Measurements from ENCODE around the gene CD6. TPM values are rescaled to one million over a fixed set of nuclear protein-coding genes. Genes with fewer than 3 reads are reported as not detected.

CD6 gene
- total RNA-seq, 1 donor from 2014 or later = 0.33 TPM

GRCh38 chr11:60977836-60978235 lies 6.4 kb downstream of the CD6 start:
- Mint-ChIP-seq H3K4me3 (ENCODE audit: unreplicated experiment) (no peak overlapping the region), H3K4me1 (ENCODE audit: unreplicated experiment) (no peaks in the 10 kb centered on the region), H3K27ac (ENCODE audit: unreplicated experiment) (no peak overlapping the region), H3K9me3 (ENCODE audit: unreplicated experiment) (no peaks in the 10 kb centered on the region), H3K36me3 (ENCODE audit: low read depth, unreplicated experiment) (no peaks in the 10 kb centered on the region), H3K27me3 (ENCODE audit: unreplicated experiment) (peaks cover 2% of the 10 kb centered on the region)
- TF ChIP-seq CTCF (IDR thresholded peaks at IDR 0.05; ENCODE audit: unreplicated experiment) = no peak
- DNase-seq (ENCODE audit: low spot score) = no peak

- H3K4me3 Mint-ChIP-seq (ENCODE audit: unreplicated experiment) = no peak overlapping the region
- no peaks in the 10 kb centered on the region for H3K4me1 Mint-ChIP-seq (ENCODE audit: unreplicated experiment)
- H3K36me3 Mint-ChIP-seq (ENCODE audit: low read depth, unreplicated experiment) = no peaks in the 10 kb centered on the region
- peaks cover 2% of the 10 kb centered on the region for H3K27me3 Mint-ChIP-seq (ENCODE audit: unreplicated experiment)
- H3K9me3 Mint-ChIP-seq (ENCODE audit: unreplicated experiment) = no peaks in the 10 kb centered on the region
- H3K27ac Mint-ChIP-seq (ENCODE audit: unreplicated experiment) = no peak overlapping the region
- DNase-seq (ENCODE audit: low spot score) = no peak
- TF ChIP-seq CTCF (IDR thresholded peaks at IDR 0.05; ENCODE audit: unreplicated experiment) = no peak
Measured at GRCh38 chr11:60978546-60979380, 7.3 kb downstream of the CD6 start.

GRCh38 chr11:60981515-60981914 lies 10.0 kb downstream of the CD6 start:
- H3K27ac Mint-ChIP-seq (ENCODE audit: unreplicated experiment) = no peak overlapping the region
- H3K9me3 Mint-ChIP-seq (ENCODE audit: unreplicated experiment) = no peaks in the 10 kb centered on the region
- H3K36me3 Mint-ChIP-seq (ENCODE audit: low read depth, unreplicated experiment) = no peaks in the 10 kb centered on the region
- TF ChIP-seq CTCF (IDR thresholded peaks at IDR 0.05; ENCODE audit: unreplicated experiment) = no peak
- peaks cover 2% of the 10 kb centered on the region for H3K27me3 Mint-ChIP-seq (ENCODE audit: unreplicated experiment)
- DNase-seq (ENCODE audit: low spot score) = no peak
- no peaks in the 10 kb centered on the region for H3K4me1 Mint-ChIP-seq (ENCODE audit: unreplicated experiment)
- no peak overlapping the region for H3K4me3 Mint-ChIP-seq (ENCODE audit: unreplicated experiment)

GRCh38 chr11:60982184-60982583 lies 10.7 kb downstream of the CD6 start:
- TF ChIP-seq CTCF (IDR thresholded peaks at IDR 0.05; ENCODE audit: unreplicated experiment) = no peak
- no peaks in the 10 kb centered on the region for H3K36me3 Mint-ChIP-seq (ENCODE audit: low read depth, unreplicated experiment)
- peaks cover 2% of the 10 kb centered on the region for H3K27me3 Mint-ChIP-seq (ENCODE audit: unreplicated experiment)
- no peak for DNase-seq (ENCODE audit: low spot score)
- H3K27ac Mint-ChIP-seq (ENCODE audit: unreplicated experiment) = peak overlapping the region; percentile 48
- no peak overlapping the region for H3K4me3 Mint-ChIP-seq (ENCODE audit: unreplicated experiment)
- no peaks in the 10 kb centered on the region for H3K9me3 Mint-ChIP-seq (ENCODE audit: unreplicated experiment)
- no peaks in the 10 kb centered on the region for H3K4me1 Mint-ChIP-seq (ENCODE audit: unreplicated experiment)

GRCh38 chr11:60984149-60984548 lies 12.7 kb downstream of the CD6 start:
- no peak for DNase-seq (ENCODE audit: low spot score)
- Mint-ChIP-seq H3K4me3 (ENCODE audit: unreplicated experiment) (no peak overlapping the region), H3K9me3 (ENCODE audit: unreplicated experiment) (no peaks in the 10 kb centered on the region), H3K27me3 (ENCODE audit: unreplicated experiment) (peaks cover 2% of the 10 kb centered on the region), H3K4me1 (ENCODE audit: unreplicated experiment) (peaks cover 1% of the 10 kb centered on the region), H3K27ac (ENCODE audit: unreplicated experiment) (no peak overlapping the region), H3K36me3 (ENCODE audit: low read depth, unreplicated experiment) (no peaks in the 10 kb centered on the region)
- TF ChIP-seq CTCF (IDR thresholded peaks at IDR 0.05; ENCODE audit: unreplicated experiment) = no peak
